SK-N-MC (cell line): ENCODE measurements around the gene G6PC1.
"Not testable (repeated sequence)": the region's sequence is repeated elsewhere in the genome, so short reads cannot be mapped to it uniquely, and the experiment has no call there.

Experiments
- DNase-seq: peaks from one replicate; pipeline ENCODE4 v3.0.0-alpha.2; 2011; ENCODE audit warnings: low read depth, low spot score
- H3K27ac ChIP-seq: fragments of 200-600 bp; sonication (generic); 2 replicates; pipeline ENCODE4 v1.5.1; 2016; ENCODE audit warnings: mixed run types
- H3K36me3 ChIP-seq: fragments of 200-600 bp; sonication (generic); 2 replicates; pipeline ENCODE4 v1.6.1; 2017; ENCODE audit warnings: antibody characterized with exemption, low read length, mixed read lengths; ENCODE audit not compliant: insufficient read depth
- H3K4me3 ChIP-seq: fragments of 200-600 bp; sonication (generic); 2 replicates; pipeline ENCODE4 v1.5.1; 2016
- H3K9ac ChIP-seq: fragments of 200-600 bp; sonication (generic); 2 replicates; pipeline ENCODE4 v1.8.0; 2017; ENCODE audit warnings: mixed run types, mixed read lengths; ENCODE audit not compliant: insufficient read length
- H3K9me3 ChIP-seq: fragments of 200-600 bp; sonication (generic); 2 replicates; pipeline ENCODE4 v1.6.1; 2017; ENCODE audit warnings: low read depth, mild to moderate bottlenecking, antibody characterized with exemption, low read length, moderate library complexity, mixed read lengths
- EZH2 ChIP-seq: fragments of 200-600 bp; sonication (generic); IDR thresholded peaks from one replicate; pipeline ENCODE4 v1.6.1; 2017; ENCODE audit warnings: antibody characterized with exemption
- FOXP2 ChIP-seq: optimal IDR thresholded peaks from 2 replicates; pipeline ENCODE3; 2011; ENCODE audit warnings: mild to moderate bottlenecking, moderate library complexity; ENCODE audit not compliant: insufficient read depth; ENCODE audit errors: extremely low read length, control extremely low read depth
- POLR2AphosphoS5 ChIP-seq: IDR thresholded peaks from 2 replicates; pipeline ENCODE4 v1.6.1; 2012; ENCODE audit warnings: mild to moderate bottlenecking, low read depth, low read length, borderline replicate concordance

The G6PC1 gene

DNA sequence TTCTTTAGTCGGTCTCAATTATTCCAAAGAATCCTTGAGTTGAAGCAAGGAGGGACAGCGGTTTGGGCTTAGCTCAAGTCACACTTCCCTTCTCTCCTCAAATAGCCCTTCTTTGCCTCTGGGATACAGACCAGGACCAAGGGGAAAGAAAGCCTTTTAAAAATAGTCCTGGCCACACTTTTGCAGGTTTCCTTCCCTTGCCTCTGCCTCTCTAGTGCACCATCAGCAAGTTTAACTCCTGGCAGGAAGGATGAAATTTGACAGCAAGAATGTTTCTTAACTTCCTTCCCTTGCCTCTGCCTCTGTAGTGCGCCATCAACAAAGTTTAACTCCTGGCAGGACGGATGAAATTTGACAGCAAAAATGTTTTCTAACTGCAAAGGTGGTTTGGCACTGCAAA, 7.2 kb upstream of the G6PC1 start:
- no peak overlapping the region for H3K4me3 ChIP-seq
- no peak overlapping the region for H3K9ac ChIP-seq
- no peaks in the 10 kb centered on the region for H3K36me3 ChIP-seq
- TF ChIP-seq POLR2AphosphoS5 (no peak), EZH2 (no peak), FOXP2 (no peak)
- no peaks in the 10 kb centered on the region for H3K9me3 ChIP-seq
- no peak for DNase-seq
- H3K27ac ChIP-seq = no peak overlapping the region

DNA sequence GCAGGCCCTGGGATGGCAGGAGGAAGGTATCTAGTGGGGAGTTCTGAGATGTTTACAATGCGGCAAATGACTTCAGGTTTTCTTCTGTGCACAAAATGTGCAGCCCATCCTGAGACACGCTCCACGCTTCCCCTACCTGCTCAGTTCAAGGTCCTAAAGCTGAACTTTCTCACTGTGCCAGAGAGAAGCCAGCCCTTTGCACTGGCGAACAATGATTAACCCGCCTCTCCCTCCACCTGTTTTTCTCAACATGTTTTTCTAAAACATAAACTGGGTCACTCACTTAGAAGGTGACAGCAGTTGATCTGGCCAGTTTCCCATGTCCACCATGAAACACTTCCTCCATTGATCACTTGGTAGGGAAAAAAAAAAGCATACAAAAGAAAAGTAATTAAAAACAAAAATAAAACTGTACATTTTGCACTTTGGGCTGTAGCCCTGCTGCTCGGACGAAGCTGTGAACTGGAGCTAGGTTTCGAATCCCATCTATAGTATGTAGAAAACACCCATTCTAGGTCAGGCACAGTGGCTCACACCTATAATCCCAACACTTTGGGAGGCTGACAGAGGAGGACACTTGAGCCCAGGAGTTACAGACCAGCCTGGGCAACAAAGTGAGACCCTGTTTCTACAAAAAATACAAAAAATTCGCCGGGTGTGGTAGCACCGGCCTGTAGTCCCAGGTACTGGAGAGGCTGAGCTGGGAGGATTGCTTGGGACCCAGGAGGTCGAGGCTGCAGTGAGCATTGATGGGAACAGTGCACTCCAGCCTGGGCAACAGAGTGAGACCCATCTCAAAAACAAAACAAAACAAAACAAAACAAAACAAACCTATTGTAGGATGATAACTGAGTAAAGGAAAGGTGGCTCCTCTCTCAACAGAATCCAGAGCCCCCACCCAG, 6.1 kb upstream of the G6PC1 start:
- DNase-seq = no peak
- no peaks in the 10 kb centered on the region for H3K36me3 ChIP-seq
- TF ChIP-seq EZH2 (no peak), POLR2AphosphoS5 (no peak), FOXP2 (no peak)
- no peak overlapping the region for H3K9ac ChIP-seq
- H3K4me3 ChIP-seq = no peak overlapping the region
- H3K9me3 ChIP-seq = no peaks in the 10 kb centered on the region
- no peak overlapping the region for H3K27ac ChIP-seq

DNA sequence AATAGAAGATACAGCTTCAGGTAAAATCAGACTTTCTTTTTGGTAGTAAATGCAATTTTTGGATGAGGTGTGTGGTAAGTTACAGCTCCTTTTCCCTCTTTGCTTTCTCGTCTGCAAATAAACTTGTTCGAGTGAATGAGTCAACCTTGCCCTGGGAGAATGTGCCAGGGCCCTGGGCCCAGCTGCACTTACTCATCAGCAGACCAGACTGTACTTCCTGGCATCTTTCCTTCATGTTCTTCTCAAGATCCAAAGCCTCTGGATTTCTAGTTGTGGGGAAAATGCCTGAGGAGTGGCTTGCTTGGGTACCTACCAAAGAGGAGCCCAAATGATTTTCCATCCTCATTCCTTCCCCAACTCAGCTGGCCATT, 5.4 kb upstream of the G6PC1 start:
- TF ChIP-seq FOXP2 (no peak), POLR2AphosphoS5 (no peak), EZH2 (no peak)
- no peak for DNase-seq
- H3K4me3 ChIP-seq = no peak overlapping the region
- no peaks in the 10 kb centered on the region for H3K36me3 ChIP-seq
- no peak overlapping the region for H3K9ac ChIP-seq
- no peak overlapping the region for H3K27ac ChIP-seq
- no peaks in the 10 kb centered on the region for H3K9me3 ChIP-seq

DNA sequence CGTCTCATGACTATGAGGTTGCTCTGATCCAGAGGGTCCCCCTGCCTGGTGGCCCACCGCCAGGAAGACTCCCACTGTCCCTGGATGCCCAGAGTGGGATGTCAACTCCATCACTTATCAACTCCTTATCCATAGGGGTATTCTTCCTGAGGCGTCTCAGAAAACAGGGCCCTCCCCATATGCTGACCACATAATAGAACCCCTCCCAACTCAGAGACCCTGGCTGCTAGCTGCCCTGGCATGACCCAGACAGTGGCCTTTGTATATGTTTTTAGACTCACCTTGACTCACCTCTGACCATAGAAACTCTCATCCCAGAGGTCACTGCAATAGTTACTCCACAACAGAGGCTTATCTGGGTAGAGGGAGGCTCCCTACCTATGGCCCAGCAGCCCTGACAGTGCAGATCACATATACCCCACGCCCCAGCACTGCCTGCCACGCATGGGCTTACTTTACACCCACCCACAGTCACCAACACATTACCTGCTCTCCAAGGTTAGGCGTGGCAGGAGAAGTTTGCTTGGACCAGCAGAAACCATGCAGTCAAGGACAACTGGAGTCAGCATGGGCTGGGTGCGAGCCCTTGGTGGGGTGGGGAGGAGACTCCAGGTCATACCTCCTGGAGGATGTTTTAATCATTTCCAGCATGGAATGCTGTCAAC, 2.3 kb upstream of the G6PC1 start:
- DNase-seq = no peak
- Histone ChIP-seq H3K27ac (no peak overlapping the region), H3K4me3 (no peak overlapping the region), H3K9me3 (no peaks in the 10 kb centered on the region), H3K36me3 (no peaks in the 10 kb centered on the region), H3K9ac (no peak overlapping the region)
- TF ChIP-seq EZH2 (no peak), FOXP2 (no peak), POLR2AphosphoS5 (no peak)

DNA sequence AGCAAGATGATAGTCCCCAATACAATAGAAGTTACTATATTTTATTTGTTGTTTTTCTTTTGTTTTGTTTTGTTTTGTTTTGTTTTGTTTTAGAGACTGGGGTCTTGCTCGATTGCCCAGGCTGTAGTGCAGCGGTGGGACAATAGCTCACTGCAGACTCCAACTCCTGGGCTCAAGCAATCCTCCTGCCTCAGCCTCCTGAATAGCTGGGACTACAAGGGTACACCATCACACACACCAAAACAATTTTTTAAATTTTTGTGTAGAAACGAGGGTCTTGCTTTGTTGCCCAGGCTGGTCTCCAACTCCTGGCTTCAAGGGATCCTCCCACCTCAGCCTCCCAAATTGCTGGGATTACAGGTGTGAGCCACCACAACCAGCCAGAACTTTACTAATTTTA, 618 bp upstream of the G6PC1 start:
- H3K27ac ChIP-seq, DNase-seq, H3K4me3 ChIP-seq, H3K9ac ChIP-seq, H3K9me3 ChIP-seq, H3K36me3 ChIP-seq: not testable (repeated sequence)

DNA sequence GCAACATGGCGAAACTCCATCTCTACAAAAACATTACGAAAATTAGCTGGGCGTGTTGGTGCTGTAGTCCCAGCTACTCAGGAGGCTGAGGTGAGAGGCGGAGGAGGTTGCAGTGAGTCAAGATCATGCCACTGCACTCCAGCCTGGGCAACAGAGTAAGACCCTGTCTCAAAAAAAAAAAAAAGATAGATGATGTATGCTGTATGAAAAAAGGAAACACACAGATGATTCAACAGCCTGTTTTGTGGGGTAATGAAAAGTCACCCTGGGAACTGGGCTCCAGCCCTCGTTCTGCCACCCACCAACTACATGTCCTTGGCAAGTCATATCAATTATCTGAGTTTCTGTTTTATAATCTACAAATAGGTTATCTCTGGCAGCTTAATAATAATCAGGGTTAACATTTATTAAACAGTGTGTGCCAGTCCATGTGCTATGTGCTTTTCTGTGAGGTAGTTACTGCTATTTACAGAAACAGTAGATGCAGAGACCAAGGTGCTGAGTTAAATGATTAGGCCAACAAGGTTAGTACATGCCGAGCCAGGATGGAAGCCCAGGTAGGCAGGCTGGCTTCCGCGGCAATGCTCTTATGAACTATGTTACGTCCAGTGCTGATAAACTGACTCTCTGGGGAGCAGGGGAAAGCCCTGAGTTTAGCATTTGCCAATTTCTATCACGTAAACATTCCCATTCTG, 1.1 kb downstream of the G6PC1 start:
- TF ChIP-seq POLR2AphosphoS5 (no peak), FOXP2 (no peak), EZH2 (no peak)
- H3K4me3 ChIP-seq = no peak overlapping the region
- H3K27ac ChIP-seq = no peak overlapping the region

DNA sequence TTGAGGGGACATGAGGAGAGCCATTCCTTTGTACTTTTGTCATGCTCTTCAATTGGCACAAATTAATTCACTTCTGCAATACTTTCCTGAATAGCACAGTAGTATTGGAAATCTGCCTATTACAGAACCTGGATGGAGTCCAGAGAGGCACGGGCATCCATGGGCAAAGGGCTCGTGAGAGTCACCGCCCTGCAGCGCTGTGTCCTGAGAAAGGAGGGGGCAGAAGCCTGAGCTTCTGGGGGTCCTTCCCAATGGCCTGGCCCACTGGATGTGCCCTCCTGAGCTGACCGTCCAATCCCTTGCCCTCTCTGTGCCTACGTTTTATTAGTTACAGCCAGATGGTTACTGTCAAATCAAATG, 3.5 kb downstream of the G6PC1 start:
- Histone ChIP-seq H3K9ac (no peak overlapping the region), H3K9me3 (no peaks in the 10 kb centered on the region), H3K4me3 (no peak overlapping the region), H3K27ac (no peak overlapping the region), H3K36me3 (no peaks in the 10 kb centered on the region)
- TF ChIP-seq POLR2AphosphoS5 (no peak), FOXP2 (no peak), EZH2 (no peak)
- no peak for DNase-seq

More for the DNA sequence above, 1.1 kb downstream of the G6PC1 start:
- DNase-seq = no peak
- H3K9ac ChIP-seq = no peak overlapping the region
- no peaks in the 10 kb centered on the region for H3K36me3 ChIP-seq
- H3K9me3 ChIP-seq = no peaks in the 10 kb centered on the region

DNA sequence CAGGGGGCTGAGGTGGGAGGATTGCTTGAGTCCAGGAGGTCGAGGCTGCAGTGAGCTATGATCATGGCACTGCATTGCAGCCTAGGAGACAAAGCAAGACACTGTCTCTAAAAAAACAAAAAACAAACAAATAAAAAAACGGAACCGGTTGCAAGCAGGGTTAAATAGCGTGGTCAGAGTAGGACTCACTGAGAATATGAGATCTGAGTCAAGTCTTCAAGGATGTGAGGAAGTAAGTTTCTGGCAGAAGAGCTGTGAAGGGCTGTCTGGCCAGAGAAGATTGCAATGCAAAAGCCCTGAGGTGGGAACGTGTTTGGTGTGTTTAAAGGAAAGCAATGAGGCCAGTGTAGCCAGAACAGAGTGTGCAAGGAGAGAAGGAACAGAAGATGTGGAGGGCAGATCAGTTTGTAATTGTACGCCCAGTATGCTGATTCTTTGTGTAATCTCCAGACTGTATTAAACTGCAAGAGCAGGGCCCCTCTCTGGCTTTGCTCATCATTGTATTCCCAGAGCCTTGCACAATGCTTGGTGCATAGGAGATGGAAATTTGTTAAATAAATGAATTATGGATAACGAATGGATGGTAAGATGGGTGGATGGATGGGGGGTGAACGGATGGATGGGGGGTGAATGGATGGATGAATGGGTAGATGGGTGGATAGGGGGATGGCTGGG, 6.3 kb downstream of the G6PC1 start:
- Histone ChIP-seq H3K9me3 (no peaks in the 10 kb centered on the region), H3K36me3 (no peaks in the 10 kb centered on the region), H3K9ac (no peak overlapping the region), H3K27ac (no peak overlapping the region), H3K4me3 (no peak overlapping the region)
- no peak for TF ChIP-seq EZH2
- no peak for TF ChIP-seq FOXP2
- TF ChIP-seq POLR2AphosphoS5 = no peak
- no peak for DNase-seq
